Measurements from ENCODE around the gene SPSB1. TPM values are rescaled to one million over a fixed set of nuclear protein-coding genes. Genes with fewer than 3 reads are reported as not detected.

The SPSB1 gene
- total and polyA plus RNA-seq, 2 of the 4 experiments (the other 2 are of a cell fraction), result 16.7 to 19.8 TPM

DNA sequence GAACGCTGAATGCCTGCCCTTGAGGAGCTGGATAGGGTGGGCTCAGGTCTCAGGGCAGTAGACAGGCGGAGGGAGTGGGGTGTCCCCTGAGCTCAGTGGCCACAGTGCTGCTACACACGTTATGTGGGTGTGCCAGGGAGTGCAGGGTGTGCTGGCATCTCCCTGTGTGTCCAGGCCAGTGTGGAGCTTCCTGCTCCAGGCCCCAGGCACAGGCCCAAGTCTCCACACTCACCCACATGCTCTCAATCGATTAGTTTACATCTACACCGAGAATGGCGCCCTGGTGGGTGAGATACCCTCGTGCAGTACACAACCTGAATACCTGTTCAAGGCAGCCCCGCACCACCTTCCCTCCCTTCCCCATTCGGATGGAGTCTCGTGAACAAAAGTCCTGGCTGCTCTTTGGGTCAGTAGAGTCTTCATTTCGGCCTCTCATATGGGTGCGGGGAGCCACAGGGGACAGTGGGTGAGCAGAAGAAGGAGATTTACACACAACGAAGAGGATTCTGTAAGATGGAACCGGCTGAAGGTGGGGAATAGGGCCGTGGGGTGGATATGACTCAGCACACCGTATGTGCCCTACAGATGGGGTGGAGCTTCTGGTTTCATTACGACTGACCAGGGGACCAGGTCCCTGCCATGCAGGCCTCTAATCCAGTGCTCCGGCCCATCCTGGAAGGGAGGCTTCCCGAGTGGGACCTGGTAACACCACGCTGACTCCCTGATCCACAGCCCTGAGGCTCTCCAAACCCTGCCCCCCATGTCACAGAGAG lies 93.3 kb downstream of the SPSB1 start (continued):
- no peak for TF ChIP-seq SMC3 (IDR thresholded peaks at IDR 0.05; ENCODE audit: low read depth, low read length)

DNA sequence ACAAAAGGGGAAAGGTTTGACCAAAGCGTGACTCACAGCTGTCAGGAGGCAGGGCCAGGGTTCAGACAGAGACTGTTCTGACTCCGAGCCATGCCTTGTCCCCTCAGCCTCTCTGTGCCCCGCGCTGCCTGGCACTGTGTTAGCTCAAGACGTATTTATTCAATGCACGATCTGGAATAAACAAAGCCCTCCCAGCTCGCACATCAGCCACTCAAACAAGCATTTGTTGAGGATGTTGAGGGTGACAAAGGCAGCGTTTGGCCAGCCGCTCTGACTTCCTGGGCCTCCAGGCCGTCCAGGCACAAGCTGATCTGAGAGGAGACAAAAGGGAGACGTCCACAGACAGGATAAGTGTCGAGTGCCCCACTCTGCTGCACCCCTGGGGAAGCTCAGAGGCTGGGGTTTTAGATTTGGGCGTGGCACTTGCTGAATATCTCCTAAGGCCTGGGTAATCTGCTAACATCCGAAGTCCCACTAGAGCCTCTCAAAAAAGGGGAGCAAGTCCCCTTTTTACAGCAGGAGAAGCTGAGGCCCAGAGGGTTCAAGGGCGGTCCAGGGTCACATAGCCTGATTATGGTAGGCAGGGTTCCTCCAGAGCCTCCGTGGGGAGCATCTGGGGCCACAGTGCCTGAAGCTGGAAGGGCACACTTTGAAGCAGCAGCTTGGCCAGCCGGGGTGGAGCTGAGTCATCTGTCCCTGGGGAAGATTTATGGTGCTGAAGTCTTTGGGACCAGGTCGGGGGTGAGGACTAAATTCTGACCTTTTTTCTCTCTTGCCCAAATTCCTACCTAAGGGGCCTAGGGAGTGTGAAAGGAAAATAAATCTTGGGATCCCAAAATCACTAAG lies 95.9 kb downstream of the SPSB1 start:
- Histone ChIP-seq H3K14ac (replicated peaks; ENCODE audit: low read depth, low read length) (no peak overlapping the region), H4K91ac (ENCODE audit: insufficient read depth, low read depth, low read length) (no peak overlapping the region), H2BK15ac (ENCODE audit: low read depth, low read length) (no peak overlapping the region), H3K4me3 (ENCODE audit: insufficient read depth, low read depth, low read length) (no peak overlapping the region), H3K27ac (ENCODE audit: insufficient read depth, low read length) (no peak overlapping the region), H2AK9ac (replicated peaks; ENCODE audit: low read depth, low read length, poor library complexity) (no peak overlapping the region), H3K9ac (ENCODE audit: low read depth, low read length) (no peak overlapping the region), H3K79me1 (ENCODE audit: low read depth in 1 of 2, low read length in 2 of 2) (no peaks in the 10 kb centered on the region), H4K20me1 (ENCODE audit: insufficient read depth, low read length) (no peaks in the 10 kb centered on the region), H2BK20ac (ENCODE audit: low read depth, low read length) (no peak overlapping the region), H3K9me3 (ENCODE audit: control insufficient read depth, insufficient read depth, low read length) (no peaks in the 10 kb centered on the region), H4K5ac (ENCODE audit: low read depth, low read length) (no peak overlapping the region), H3K4ac (ENCODE audit: low read depth, low read length) (peak overlapping the region; percentile 16; the same call in 1 of the 2 replicates), H3K4me1 (ENCODE audit: control insufficient read depth, insufficient read depth, low read length) (peaks cover 2% of the 10 kb centered on the region; the same call in 1 of the 2 replicates), H2BK5ac (ENCODE audit: low read depth, low read length, poor library complexity, severe bottlenecking) (no peak overlapping the region), H3K9me1 (ENCODE audit: insufficient read depth, low read length) (no peaks in the 10 kb centered on the region; the same call in 1 of the 2 replicates), H3K18ac (ENCODE audit: low read depth, low read length) (no peak overlapping the region), H3K36me3 (ENCODE audit: control insufficient read depth, insufficient read depth, low read length) (no peaks in the 10 kb centered on the region), H4K8ac (ENCODE audit: low read depth in 2 of 2, low read length in 2 of 2) (peak overlapping the region in 1 of 2 experiments; percentile 9; a peak in 1 of 4 replicates), H3K56ac (ENCODE audit: extremely low read depth, insufficient read depth, low read length) (no peak overlapping the region), H3K27me3 (ENCODE audit: control insufficient read depth, insufficient read depth, low read length) (peaks cover 8% of the 10 kb centered on the region), H3K23ac (ENCODE audit: low read depth, low read length) (no peak overlapping the region), H3K4me2 (ENCODE audit: low read depth, low read length) (no peak overlapping the region), H2BK120ac (ENCODE audit: low read depth, low read length) (no peak overlapping the region), H2AFZ (replicated peaks; ENCODE audit: low read length, poor library complexity) (peak overlapping the region; percentile 52), H2AK5ac (ENCODE audit: low read depth, low read length) (peak overlapping the region; percentile 10; the same call in 1 of the 2 replicates)
- intact Hi-C loops (cut with micrococcal nuclease) (no loop called here), dilution Hi-C loops (cut with HindIII; ENCODE audit: low sequenced_read_pairs, unreplicated experiment) (no loop called here), in situ Hi-C loops (cut with MboI; ENCODE audit: low sequenced_read_pairs) (no loop called here)
- DNase-seq, result no peak
- CTCF ChIA-PET, result no interaction called here
- peak; percentile 79 for ATAC-seq (ENCODE audit: low read depth)
- BruUV-seq (replicated peaks), result no TSS peak
- POLR2A ChIA-PET (ENCODE audit: unreplicated experiment), result no interaction called here
- WGBS, 2 experiments (ENCODE audit: extremely low coverage in 2 of 2, insufficient read length in 1 of 2), result 78% methylated on average over 3 of the region's 18 CpGs; no CpG with 5 or more reads in 1 of the 2 experiments
- TF ChIP-seq RAD21 (IDR thresholded peaks at IDR 0.05; ENCODE audit: low read length) (no peak), CEBPB (IDR thresholded peaks at IDR 0.05; ENCODE audit: low read depth, low read length) (no peak), RFX5 (IDR thresholded peaks at IDR 0.05; ENCODE audit: low read depth, low read length) (peak; percentile 78)
- TF ChIP-seq, protein P1, sequence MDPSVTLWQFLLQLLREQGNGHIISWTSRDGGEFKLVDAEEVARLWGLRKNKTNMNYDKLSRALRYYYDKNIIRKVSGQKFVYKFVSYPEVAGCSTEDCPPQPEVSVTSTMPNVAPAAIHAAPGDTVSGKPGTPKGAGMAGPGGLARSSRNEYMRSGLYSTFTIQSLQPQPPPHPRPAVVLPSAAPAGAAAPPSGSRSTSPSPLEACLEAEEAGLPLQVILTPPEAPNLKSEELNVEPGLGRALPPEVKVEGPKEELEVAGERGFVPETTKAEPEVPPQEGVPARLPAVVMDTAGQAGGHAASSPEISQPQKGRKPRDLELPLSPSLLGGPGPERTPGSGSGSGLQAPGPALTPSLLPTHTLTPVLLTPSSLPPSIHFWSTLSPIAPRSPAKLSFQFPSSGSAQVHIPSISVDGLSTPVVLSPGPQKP (IDR thresholded peaks at IDR 0.05; ENCODE audit: borderline replicate concordance, low read depth, low read length), result no peak

Measured in IMR-90 (cell line).